Measurements from ENCODE around the gene NRG2. TPM values are rescaled to one million over a fixed set of nuclear protein-coding genes. Genes with fewer than 3 reads are reported as not detected.

The NRG2 gene
- total RNA-seq, 4 donors from 2014 or later, result 5.3 to 8.8 (median 7.5) TPM

- intact Hi-C loops (cut with DNase I; ENCODE audit: low total_unique reads), result no loop called here
- WGBS, 2 donors, result 93 to 94% methylated on average over 8 of the region's 8 CpGs
Measured at GRCh38 chr5:139817362-139817761, 225.7 kb downstream of the NRG2 start.

DNA sequence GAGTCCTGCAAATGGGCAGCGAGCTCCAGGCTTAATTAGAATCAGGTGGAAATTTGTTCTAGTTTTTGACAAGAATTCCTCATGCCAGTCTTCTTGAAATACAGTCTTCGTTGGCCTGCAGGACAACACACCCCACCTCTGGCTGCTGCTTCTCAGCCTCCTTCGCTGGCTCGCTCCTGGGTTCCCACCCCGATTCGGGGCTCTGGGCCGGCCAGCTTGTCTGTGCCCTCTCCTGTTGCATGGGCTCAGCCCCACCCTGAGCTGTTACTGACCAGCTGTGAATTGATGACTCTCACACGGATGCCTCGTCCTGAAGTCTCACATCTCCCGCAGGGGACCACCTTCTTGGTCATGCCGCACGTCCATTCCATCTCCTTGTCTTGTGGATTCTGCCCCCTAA is 226.5 kb downstream of the NRG2 start:
- H3K4me3 ChIP-seq (ENCODE audit: low read depth, poor library complexity, severe bottlenecking), result no peak overlapping the region
- TF ChIP-seq CTCF (IDR thresholded peaks at IDR 0.05) (no peak), POLR2A (IDR thresholded peaks at IDR 0.05) (no peak)
- intact Hi-C loops (cut with DNase I; ENCODE audit: low total_unique reads), result no loop called here
- DNase-seq (ENCODE audit: low spot score in 2 of 2), result no peak
- WGBS, 2 donors, result 66 to 78% methylated on average over 12 of the region's 12 CpGs

More at GRCh38 chr5:139817362-139817761, 225.7 kb downstream of the NRG2 start:
- DNase-seq (ENCODE audit: low spot score in 2 of 2), result no peak
- TF ChIP-seq POLR2A (IDR thresholded peaks at IDR 0.05) (no peak), CTCF (IDR thresholded peaks at IDR 0.05) (no peak)
- no peak overlapping the region for H3K4me3 ChIP-seq (ENCODE audit: low read depth, poor library complexity, severe bottlenecking)

DNA sequence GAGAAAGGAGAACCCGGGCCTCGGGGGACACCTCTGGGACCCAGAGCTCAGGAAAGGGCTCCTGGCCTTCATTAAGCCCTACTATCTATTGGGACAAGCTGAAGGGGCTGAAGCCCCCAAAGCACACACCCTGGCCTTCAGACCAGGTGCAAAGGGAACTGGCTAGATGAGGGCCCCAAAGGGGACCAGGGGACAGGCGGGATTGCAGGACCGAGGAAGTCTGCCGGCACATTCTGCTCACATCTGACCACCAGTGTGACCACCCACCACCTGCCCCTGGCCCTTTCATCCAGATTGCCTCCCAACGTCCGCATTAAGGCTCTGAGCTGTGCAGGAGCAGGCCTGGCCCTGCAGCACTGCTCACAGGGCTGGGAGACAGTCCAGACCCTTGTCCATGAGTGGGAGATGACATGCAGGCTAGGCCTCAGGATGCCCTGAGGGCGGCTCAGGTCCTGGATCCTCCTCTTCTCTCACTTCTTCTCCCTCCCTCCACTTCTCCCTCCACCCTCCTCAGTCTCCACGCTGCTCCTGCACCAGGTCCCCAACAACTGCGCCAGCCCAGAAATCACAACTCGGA is 228.3 kb downstream of the NRG2 start:
- TF ChIP-seq POLR2A (IDR thresholded peaks at IDR 0.05) (no peak), CTCF (IDR thresholded peaks at IDR 0.05) (no peak)
- intact Hi-C loops (cut with DNase I; ENCODE audit: low total_unique reads), result no loop called here
- WGBS, 2 donors, result 89 to 95% methylated on average over 9 to 11 of the region's 11 CpGs
- no peak for DNase-seq (ENCODE audit: low spot score in 2 of 2)
- no peak overlapping the region for H3K4me3 ChIP-seq (ENCODE audit: low read depth, poor library complexity, severe bottlenecking)

GRCh38 chr5:139814191-139814601 is 228.9 kb downstream of the NRG2 start:
- no peak for TF ChIP-seq CTCF (IDR thresholded peaks at IDR 0.05)
- TF ChIP-seq POLR2A (IDR thresholded peaks at IDR 0.05), result no peak
- intact Hi-C loops (cut with DNase I; ENCODE audit: low total_unique reads), result no loop called here
- no peak overlapping the region for H3K4me3 ChIP-seq (ENCODE audit: low read depth, poor library complexity, severe bottlenecking)
- WGBS, 2 donors, result 89 to 94% methylated on average over 12 to 14 of the region's 14 CpGs
- DNase-seq (ENCODE audit: low spot score in 2 of 2), result no peak

DNA sequence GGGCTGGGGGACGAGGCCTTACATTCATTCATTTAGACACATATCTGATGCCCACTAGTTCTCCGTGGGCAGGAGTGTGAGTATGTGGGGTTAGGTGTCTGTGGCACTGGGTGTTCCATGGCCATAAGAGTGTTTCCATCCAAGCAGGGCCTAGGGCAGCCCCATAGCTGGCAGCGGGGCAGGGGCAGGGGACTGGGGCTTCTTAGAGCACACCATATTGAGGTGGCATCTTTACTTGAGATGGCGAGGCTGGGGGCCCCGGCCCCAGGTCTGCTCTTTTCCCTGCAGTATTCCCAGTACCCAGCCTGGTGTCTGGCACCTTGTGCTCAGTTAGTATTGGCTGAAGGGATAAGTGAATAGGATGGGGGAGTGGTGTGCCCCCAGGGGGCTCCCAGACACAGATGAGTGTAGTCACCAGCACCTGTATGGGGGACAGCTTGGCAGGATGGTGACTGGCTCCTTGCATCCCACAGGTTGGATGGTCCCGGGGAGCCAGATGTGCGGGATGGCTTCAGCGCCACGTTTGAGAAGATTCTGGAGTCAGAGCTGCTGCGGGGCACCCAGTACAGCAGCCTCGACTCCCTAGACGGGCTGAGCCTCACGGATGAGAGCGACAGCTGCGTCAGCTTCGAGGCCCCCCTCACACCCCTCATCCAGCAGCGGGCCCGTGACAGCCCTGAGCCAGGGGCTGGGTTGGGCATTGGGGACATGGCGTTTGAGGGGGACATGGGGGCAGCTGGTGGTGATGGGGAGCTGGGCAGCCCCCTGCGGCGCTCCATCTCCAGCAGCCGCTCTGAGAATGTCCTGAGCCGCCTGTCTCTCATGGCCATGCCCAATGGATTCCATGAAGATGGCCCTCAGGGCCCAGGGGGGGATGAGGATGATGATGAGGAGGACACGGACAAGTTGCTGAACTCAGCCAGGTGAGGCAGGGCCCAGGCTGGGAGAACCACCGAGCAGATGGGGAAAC is 230.0 kb downstream of the NRG2 start:
- no peak for DNase-seq (ENCODE audit: low spot score in 2 of 2)
- intact Hi-C loops (cut with DNase I; ENCODE audit: low total_unique reads), result no loop called here
- TF ChIP-seq POLR2A (IDR thresholded peaks at IDR 0.05) (no peak), CTCF (IDR thresholded peaks at IDR 0.05) (no peak)
- no peak overlapping the region for H3K4me3 ChIP-seq (ENCODE audit: low read depth, poor library complexity, severe bottlenecking)
- 93 to 95% methylated on average over 24 to 25 of the region's 25 CpGs for whole genome bisulfite sequencing, 2 donors
